K562 (cell line): ENCODE data around the gene RPP14. TPM values are rescaled to one million over a fixed set of nuclear protein-coding genes. Genes with fewer than 3 reads are reported as not detected.

Source experiments
- ATAC-seq: fragments of 200-7000 bp; cut with Tn5 transposase; 3 replicates; pipeline ENCODE4 v1.9.1; 2020; ENCODE audit warnings: moderate library complexity
- BruUV-seq: library from RNA; stranded (reverse); fragments of 400-500 nt; replicated peaks from 2 replicates; lab custom pipeline; 2021; lab: Mats Ljungman, UMichigan
- CTCF ChIA-PET: fragments of 300-600 bp; formaldehyde crosslinking; extraction: SDS; loops from one replicate; lab custom pipeline; 2021; ENCODE audit warnings: low intra/inter-chr PET ratio; lab: Yijun Ruan, JAX
- POLR2A ChIA-PET: fragments of 300-600, 350-650 bp; sonication (Branson Sonifier 250); formaldehyde crosslinking; extraction: SDS; loops from one replicate; lab custom pipeline; 2021; ENCODE audit warnings: antibody characterized with exemption, inconsistent platforms; lab: Yijun Ruan, JAX
- DNase-seq, 4 experiments: peaks; one replicate each; pipeline versions ENCODE4 v3.0.0 to v3.0.0-alpha.2; 2011 to 2018; ENCODE audit warnings: low spot score in 3 of 4, mixed read lengths in 3 of 4; ENCODE audit errors: extremely low read depth in 1 of 4
- FAIRE-seq: peaks from 2 replicates; lab custom pipeline; 2011; peaks lifted over from hg19 to GRCh38; lab: Jason Lieb, UNC
- H2AFZ ChIP-seq: 2 replicates; pipeline ENCODE4 v1.6.0; 2011; ENCODE audit warnings: low read depth, low read length, control low read depth, inconsistent platforms
- H3K27ac ChIP-seq: fragments of 200-600 bp; 3 replicates; pipeline ENCODE4 v1.8.0; 2011; ENCODE audit warnings: low read depth, mild to moderate bottlenecking, control low read depth, inconsistent platforms, low read length, moderate library complexity, mixed read lengths; ENCODE audit errors: extremely low read depth
- H3K27me3 ChIP-seq, 2 experiments: fragments of 300-600 bp in 1 of 2; 2 replicates in 1 of 2; 3 replicates in 1 of 2; pipeline versions ENCODE4 v1.6.0 to v1.8.0; 2011; ENCODE audit warnings: inconsistent platforms in 2 of 2, low read length in 2 of 2, mild to moderate bottlenecking in 1 of 2, mixed read lengths in 1 of 2, moderate library complexity in 1 of 2; ENCODE audit not compliant: control insufficient read depth in 2 of 2, insufficient read depth in 2 of 2
- H3K36me3 ChIP-seq: fragments of 300-600 bp; 3 replicates; pipeline ENCODE4 v1.8.0; 2011; ENCODE audit warnings: mild to moderate bottlenecking, low read length, inconsistent platforms; ENCODE audit not compliant: control insufficient read depth, insufficient read depth
- H3K4me1 ChIP-seq, 2 experiments: fragments of 200-600 bp in 1 of 2; replicated peaks in 1 of 2; 2 replicates in 1 of 2; 3 replicates in 1 of 2; pipeline versions ENCODE4 v1.5.1 to v1.8.0; 2011; ENCODE audit warnings: inconsistent platforms in 2 of 2, low read length in 2 of 2, mild to moderate bottlenecking in 1 of 2, mixed read lengths in 1 of 2, moderate library complexity in 1 of 2; ENCODE audit not compliant: control insufficient read depth in 2 of 2, insufficient read depth in 2 of 2
- H3K4me2 ChIP-seq: 2 replicates; pipeline ENCODE4 v1.6.1; 2011; ENCODE audit warnings: low read length, control low read depth, inconsistent platforms, mixed read lengths; ENCODE audit not compliant: insufficient read depth
- H3K4me3 ChIP-seq: fragments of 200-600 bp; sonication (generic), shearing (Covaris generic); 2 replicates; pipeline ENCODE4 v1.5.1; 2016; ENCODE audit warnings: control low read depth, inconsistent platforms
- H3K79me2 ChIP-seq: fragments of 200-600 bp; 3 replicates; pipeline ENCODE4 v1.8.0; 2011; ENCODE audit warnings: low read length, inconsistent platforms; ENCODE audit not compliant: control insufficient read depth, insufficient read depth
- H3K9ac ChIP-seq, 2 experiments: 2 replicates each; pipeline versions ENCODE4 v1.6.0 to v1.6.1; 2011; ENCODE audit warnings: low read depth in 2 of 2, low read length in 2 of 2, control low read depth in 1 of 2, inconsistent platforms in 1 of 2, mild to moderate bottlenecking in 1 of 2, mixed read lengths in 1 of 2; ENCODE audit not compliant: insufficient read depth in 1 of 2
- H3K9me1 ChIP-seq: one replicate; pipeline ENCODE4 v1.6.0; 2011; ENCODE audit warnings: inconsistent platforms, mild to moderate bottlenecking, low read length, moderate library complexity; ENCODE audit not compliant: control insufficient read depth, insufficient read depth
- H3K9me3 ChIP-seq: replicated peaks from 2 replicates; pipeline ENCODE4 v1.5.1; 2011; ENCODE audit warnings: low read depth, low read length, inconsistent platforms; ENCODE audit not compliant: control insufficient read depth, insufficient read depth
- H4K20me1 ChIP-seq: replicated peaks from 2 replicates; pipeline ENCODE4 v1.6.1; 2011; ENCODE audit warnings: low read length, inconsistent platforms, mixed read lengths; ENCODE audit not compliant: control insufficient read depth, insufficient read depth
- ARNT ChIP-seq, 2 experiments: fragments of 450-650 bp; IDR thresholded peaks; 2 replicates each; pipeline ENCODE4 v1.6.1; 2016; ENCODE audit warnings: mild to moderate bottlenecking in 1 of 2
- HDAC8 ChIP-seq: fragments of 450-650 bp; IDR thresholded peaks from 2 replicates; pipeline ENCODE4 v1.6.1; 2016; ENCODE audit warnings: mild to moderate bottlenecking, missing genetic modification characterization, moderate library complexity, missing compliant biosample characterization
- MTA3 ChIP-seq: fragments of 450-650 bp; formaldehyde crosslinking; IDR thresholded peaks from 2 replicates; pipeline ENCODE4 v1.6.1; 2017; ENCODE audit warnings: mild to moderate bottlenecking, borderline replicate concordance
- RBM25 ChIP-seq: fragments of 200-400 bp; formaldehyde crosslinking; IDR thresholded peaks from 2 replicates; pipeline ENCODE4 v1.6.1; 2018; ENCODE audit warnings: low read length, low read depth, moderate library complexity; ENCODE audit not compliant: severe bottlenecking
- TCF3 ChIP-seq: sonication (generic); formaldehyde crosslinking; IDR thresholded peaks from 2 replicates; pipeline ENCODE4 v1.4.0; 2020; ENCODE audit warnings: mild to moderate bottlenecking, missing genetic modification reagents
- ZNF79 ChIP-seq: fragments of 250-450 bp; sonication (Bioruptor Pico); IDR thresholded peaks from 2 replicates; pipeline ENCODE4 v1.4.0; 2020; ENCODE audit warnings: low read depth, mild to moderate bottlenecking, moderate library complexity
- WGBS: fragments of 100-300 bp; shearing (Covaris generic); methylation state at CpG from one replicate; pipeline ENCODE4 v1.1.6; 2016; ENCODE audit warnings: low coverage, mixed read lengths; ENCODE audit not compliant: insufficient coverage; ENCODE audit errors: missing lambda C conversion rate; 5-methylcytosine and 5-hydroxymethylcytosine counted together
- in situ Hi-C: fragments of 300-500 bp; cut with MboI; formaldehyde crosslinking; loops from 4 replicates; pipeline ENCODE4 v1.15.0; 2018; ENCODE audit warnings: inconsistent platforms, mixed read lengths
- intact Hi-C: fragments of 100-400 bp; cut with micrococcal nuclease; formaldehyde crosslinking; loops from 2 replicates; pipeline ENCODE4 v1.14.2; 2022
- polyA plus RNA-seq, 8 experiments: library from polyadenylated mRNA; depleted of rRNA in 4 of 8; stranded (reverse) in 5 of 8; unstranded in 3 of 8; fragments of >200 nt; fragmentation: Nextera tagmentation in 2 of 8; fragmentation: Illumina TruSeq in 1 of 8; extraction: Ambion mirVana in 2 of 8; extraction: Trizol in 1 of 8; gene quantifications; 2 replicates each; pipeline versions ENCODE4 v1.2.1 to v1.2.3, GENCODE V29; 2011 to 2014; ENCODE audit warnings: inconsistent platforms in 1 of 8, missing spikeins in 1 of 8
- total RNA-seq, 7 experiments: library from RNA; depleted of rRNA in 6 of 7; stranded (reverse); fragments of >200 nt in 6 of 7; fragmentation: Illumina TruSeq in 2 of 7; extraction: Trizol in 2 of 7; gene quantifications; 2 replicates each; pipeline versions ENCODE4 v1.2.1 to v1.2.3, GENCODE V29; 2011 to 2021; ENCODE audit warnings: low replicate concordance in 1 of 7
- TF ChIP-seq, protein P1 (sequence below): sonication (generic); formaldehyde crosslinking; IDR thresholded peaks from 2 replicates; pipeline ENCODE4 v1.8.0; 2022; ENCODE audit warnings: mild to moderate bottlenecking, missing genetic modification reagents, borderline replicate concordance
- TF ChIP-seq, protein P2 (sequence below): fragments of 450-650 bp; formaldehyde crosslinking; IDR thresholded peaks from 2 replicates; pipeline ENCODE4 v1.4.0; 2022; ENCODE audit warnings: missing genetic modification characterization
- TF ChIP-seq, protein P3 (sequence below): fragments of 250-450 bp; sonication (Bioruptor Pico); IDR thresholded peaks from 2 replicates; pipeline ENCODE4 v1.8.0; 2022; ENCODE audit warnings: moderate library complexity, mild to moderate bottlenecking, inconsistent platforms
- TF ChIP-seq, protein P4 (sequence below): fragments of 450-650 bp; formaldehyde crosslinking; IDR thresholded peaks from 2 replicates; pipeline ENCODE4 v1.4.0; 2022; ENCODE audit warnings: mild to moderate bottlenecking, moderate library complexity
- TF ChIP-seq, protein P5 (sequence below), 2 experiments: fragments of 250-450 bp in 1 of 2; fragments of 450-650 bp in 1 of 2; sonication (Bioruptor Pico) in 1 of 2; IDR thresholded peaks; 2 replicates each; pipeline versions ENCODE4 v1.6.1 to v1.8.0; 2016 to 2021; ENCODE audit warnings: mild to moderate bottlenecking in 2 of 2, moderate library complexity in 2 of 2, missing compliant biosample characterization in 1 of 2, missing genetic modification characterization in 1 of 2
- TF ChIP-seq, protein P6 (sequence below), 2 experiments: fragments of 200-800 bp in 1 of 2; sonication (Bioruptor generic) in 1 of 2; sonication (generic) in 1 of 2; formaldehyde crosslinking in 1 of 2; IDR thresholded peaks in 1 of 2; conservative IDR thresholded peaks in 1 of 2; 2 replicates each; pipeline versions ENCODE4 v1.5.0 to v1.6.1; 2016 to 2020; ENCODE audit warnings: missing compliant biosample characterization in 1 of 2, missing genetic modification characterization in 1 of 2, missing genetic modification reagents in 1 of 2

RPP14 gene
- total and polyA plus RNA-seq, 9 of the 15 experiments (the other 6 are each of a cell fraction or from before 2014, with no cell fraction given), result 13.5 to 20.8 (median 15.4) TPM

DNA sequence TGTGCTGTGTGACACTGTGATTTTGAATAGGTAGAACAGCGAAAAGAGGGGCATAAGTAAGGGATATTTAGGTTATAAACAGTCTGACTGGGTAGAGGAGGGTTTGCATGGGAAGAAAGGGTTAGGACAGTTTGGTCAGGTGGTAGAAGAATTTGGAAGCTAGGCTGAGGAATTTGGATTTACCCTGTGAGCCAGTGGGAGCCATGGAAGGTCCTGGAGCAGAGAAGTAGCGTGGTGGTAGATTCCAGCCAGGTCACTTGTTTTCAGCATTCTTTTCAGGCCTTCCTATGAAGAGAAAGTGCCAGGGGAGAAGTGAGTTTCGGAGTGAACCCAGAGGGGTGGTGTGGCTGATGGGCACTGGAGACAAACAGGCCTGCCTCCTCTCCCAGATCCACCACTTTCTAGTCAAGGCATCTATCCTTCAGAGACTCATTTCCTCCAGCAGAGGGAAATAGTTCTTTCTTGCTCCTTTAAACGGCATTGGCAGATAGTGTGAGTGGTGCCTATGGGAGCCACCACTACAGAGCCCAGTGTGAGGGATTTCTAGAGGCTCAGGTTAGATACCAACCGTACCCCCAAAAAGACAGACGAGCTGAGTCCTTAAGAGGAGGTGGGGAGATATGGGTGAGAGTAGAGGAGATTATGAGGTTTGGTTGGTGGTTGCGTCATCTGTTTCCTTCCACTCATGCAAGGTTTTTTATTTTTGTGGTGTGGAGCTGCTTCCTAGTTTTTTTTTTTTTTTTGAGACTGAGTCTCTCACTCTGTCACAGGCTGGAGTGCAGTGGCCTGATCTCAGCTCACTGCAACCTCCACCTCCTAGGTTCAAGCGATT is 47.9 kb downstream of the RPP14 start:
- H4K20me1 ChIP-seq, result no peaks in the 10 kb centered on the region; the same call in 1 of the 2 replicates
- H2AFZ ChIP-seq, result no peak overlapping the region
- CTCF ChIA-PET, result no interaction called here
- no peak overlapping the region for H3K4me3 ChIP-seq
- POLR2A ChIA-PET, result interaction anchor here (0.7 kb wide), 1 partner anchor 168 kb away, joined by 3 read pairs; no protein-coding TSS in a partner anchor
- in situ Hi-C loops (no loop called here), intact Hi-C loops (no loop called here)
- FAIRE-seq (no peak), DNase-seq (no peak), ATAC-seq (peak; percentile 15; the same call in 2 of the 3 replicates)
- peaks cover 0 to 17% of the 10 kb centered on the region in 2 experiments; a peak in 3 of 5 replicates for H3K4me1 ChIP-seq
- H3K4me2 ChIP-seq, result no peak overlapping the region
- no peaks in the 10 kb centered on the region; the same call in 2 of the 3 replicates for H3K79me2 ChIP-seq
- 61% methylated on average over 5 of the region's 8 CpGs for WGBS
- H3K36me3 ChIP-seq, result no peaks in the 10 kb centered on the region
- H3K9me3 ChIP-seq, result no peaks in the 10 kb centered on the region
- H3K27ac ChIP-seq, result no peak overlapping the region
- BruUV-seq, result no TSS peak
- H3K27me3 ChIP-seq, result no peaks in the 10 kb centered on the region
- H3K9ac ChIP-seq, result no peak overlapping the region
- no peaks in the 10 kb centered on the region for H3K9me1 ChIP-seq
- no peak for TF ChIP-seq TCF3 (CRISPR knock-in tag)
- TF ChIP-seq HDAC8, result no peak
- no peak for TF ChIP-seq ARNT (IDR thresholded peaks at IDR 0.05)
- TF ChIP-seq, protein P1, sequence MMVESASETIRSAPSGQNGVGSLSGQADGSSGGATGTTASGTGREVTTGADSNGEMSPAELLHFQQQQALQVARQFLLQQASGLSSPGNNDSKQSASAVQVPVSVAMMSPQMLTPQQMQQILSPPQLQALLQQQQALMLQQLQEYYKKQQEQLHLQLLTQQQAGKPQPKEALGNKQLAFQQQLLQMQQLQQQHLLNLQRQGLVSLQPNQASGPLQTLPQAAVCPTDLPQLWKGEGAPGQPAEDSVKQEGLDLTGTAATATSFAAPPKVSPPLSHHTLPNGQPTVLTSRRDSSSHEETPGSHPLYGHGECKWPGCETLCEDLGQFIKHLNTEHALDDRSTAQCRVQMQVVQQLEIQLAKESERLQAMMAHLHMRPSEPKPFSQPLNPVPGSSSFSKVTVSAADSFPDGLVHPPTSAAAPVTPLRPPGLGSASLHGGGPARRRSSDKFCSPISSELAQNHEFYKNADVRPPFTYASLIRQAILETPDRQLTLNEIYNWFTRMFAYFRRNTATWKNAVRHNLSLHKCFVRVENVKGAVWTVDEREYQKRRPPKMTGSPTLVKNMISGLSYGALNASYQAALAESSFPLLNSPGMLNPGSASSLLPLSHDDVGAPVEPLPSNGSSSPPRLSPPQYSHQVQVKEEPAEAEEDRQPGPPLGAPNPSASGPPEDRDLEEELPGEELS (CRISPR knock-in tag), result no peak
- TF ChIP-seq, protein P2, sequence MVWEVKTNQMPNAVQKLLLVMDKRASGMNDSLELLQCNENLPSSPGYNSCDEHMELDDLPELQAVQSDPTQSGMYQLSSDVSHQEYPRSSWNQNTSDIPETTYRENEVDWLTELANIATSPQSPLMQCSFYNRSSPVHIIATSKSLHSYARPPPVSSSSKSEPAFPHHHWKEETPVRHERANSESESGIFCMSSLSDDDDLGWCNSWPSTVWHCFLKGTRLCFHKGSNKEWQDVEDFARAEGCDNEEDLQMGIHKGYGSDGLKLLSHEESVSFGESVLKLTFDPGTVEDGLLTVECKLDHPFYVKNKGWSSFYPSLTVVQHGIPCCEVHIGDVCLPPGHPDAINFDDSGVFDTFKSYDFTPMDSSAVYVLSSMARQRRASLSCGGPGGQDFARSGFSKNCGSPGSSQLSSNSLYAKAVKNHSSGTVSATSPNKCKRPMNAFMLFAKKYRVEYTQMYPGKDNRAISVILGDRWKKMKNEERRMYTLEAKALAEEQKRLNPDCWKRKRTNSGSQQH (CRISPR knock-in tag), result no peak
- TF ChIP-seq, protein P3, sequence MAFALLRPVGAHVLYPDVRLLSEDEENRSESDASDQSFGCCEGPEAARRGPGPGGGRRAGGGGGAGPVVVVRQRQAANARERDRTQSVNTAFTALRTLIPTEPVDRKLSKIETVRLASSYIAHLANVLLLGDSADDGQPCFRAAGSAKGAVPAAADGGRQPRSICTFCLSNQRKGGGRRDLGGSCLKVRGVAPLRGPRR (CRISPR knock-in tag), result no peak
- TF ChIP-seq, protein P4, sequence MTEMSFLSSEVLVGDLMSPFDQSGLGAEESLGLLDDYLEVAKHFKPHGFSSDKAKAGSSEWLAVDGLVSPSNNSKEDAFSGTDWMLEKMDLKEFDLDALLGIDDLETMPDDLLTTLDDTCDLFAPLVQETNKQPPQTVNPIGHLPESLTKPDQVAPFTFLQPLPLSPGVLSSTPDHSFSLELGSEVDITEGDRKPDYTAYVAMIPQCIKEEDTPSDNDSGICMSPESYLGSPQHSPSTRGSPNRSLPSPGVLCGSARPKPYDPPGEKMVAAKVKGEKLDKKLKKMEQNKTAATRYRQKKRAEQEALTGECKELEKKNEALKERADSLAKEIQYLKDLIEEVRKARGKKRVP (CRISPR knock-in tag), result peak; percentile 63; the same call in 1 of the 2 replicates
- TF ChIP-seq ZNF79 (CRISPR knock-in tag), result no peak
- TF ChIP-seq, protein P5, sequence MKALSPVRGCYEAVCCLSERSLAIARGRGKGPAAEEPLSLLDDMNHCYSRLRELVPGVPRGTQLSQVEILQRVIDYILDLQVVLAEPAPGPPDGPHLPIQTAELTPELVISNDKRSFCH (CRISPR knock-in tag; IDR thresholded peaks at IDR 0.05), result no peak
- TF ChIP-seq, protein P5 (tag; IDR thresholded peaks at IDR 0.05), result no peak
- no peak for TF ChIP-seq MTA3
- TF ChIP-seq, protein P6, sequence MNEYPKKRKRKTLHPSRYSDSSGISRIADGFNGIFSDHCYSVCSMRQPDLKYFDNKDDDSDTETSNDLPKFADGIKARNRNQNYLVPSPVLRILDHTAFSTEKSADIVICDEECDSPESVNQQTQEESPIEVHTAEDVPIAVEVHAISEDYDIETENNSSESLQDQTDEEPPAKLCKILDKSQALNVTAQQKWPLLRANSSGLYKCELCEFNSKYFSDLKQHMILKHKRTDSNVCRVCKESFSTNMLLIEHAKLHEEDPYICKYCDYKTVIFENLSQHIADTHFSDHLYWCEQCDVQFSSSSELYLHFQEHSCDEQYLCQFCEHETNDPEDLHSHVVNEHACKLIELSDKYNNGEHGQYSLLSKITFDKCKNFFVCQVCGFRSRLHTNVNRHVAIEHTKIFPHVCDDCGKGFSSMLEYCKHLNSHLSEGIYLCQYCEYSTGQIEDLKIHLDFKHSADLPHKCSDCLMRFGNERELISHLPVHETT (CRISPR knock-in tag; conservative IDR thresholded peaks at IDR 0.05 in 1 of 2, IDR thresholded peaks at IDR 0.05 in 1 of 2), result no peak
- peak; percentile 37 for TF ChIP-seq RBM25
